Fibroblast of lung (primary cell): ENCODE data around the gene FAM111B. TPM values are rescaled to one million over a fixed set of nuclear protein-coding genes. Genes with fewer than 3 reads are reported as not detected.

Experiments
- DNase-seq, 2 donors: peaks; one replicate each; pipeline versions ENCODE4 v3.0.0 to v3.0.0-alpha.2; 2010; ENCODE audit warnings: low read depth in 2 of 2
- H2AFZ ChIP-seq: 2 replicates; pipeline ENCODE4 v1.5.1; 2012; ENCODE audit warnings: low read length, control low read depth, inconsistent platforms
- H3K27ac ChIP-seq: 2 replicates; pipeline ENCODE4 v1.5.1; 2011; ENCODE audit warnings: low read length, control low read depth; ENCODE audit not compliant: insufficient read depth
- H3K27me3 ChIP-seq: 2 replicates; pipeline ENCODE4 v1.5.1; 2011; ENCODE audit warnings: mild to moderate bottlenecking, low read length; ENCODE audit not compliant: control insufficient read depth, insufficient read depth
- H3K36me3 ChIP-seq: 2 replicates; pipeline ENCODE4 v1.5.1; 2011; ENCODE audit warnings: low read length; ENCODE audit not compliant: control insufficient read depth, insufficient read depth
- H3K4me1 ChIP-seq: 2 replicates; pipeline ENCODE4 v1.5.1; 2011; ENCODE audit warnings: low read length; ENCODE audit not compliant: control insufficient read depth, insufficient read depth; ENCODE audit errors: extremely low read depth
- H3K4me2 ChIP-seq: 2 replicates; pipeline ENCODE4 v1.5.1; 2011; ENCODE audit warnings: low read length, control low read depth; ENCODE audit not compliant: insufficient read depth; ENCODE audit errors: extremely low read depth
- H3K4me3 ChIP-seq, 4 experiments: fragments of 200-600 bp in 1 of 4; sonication (generic) in 1 of 4; replicated peaks in 1 of 4; 2 replicates each; pipeline ENCODE4 v1.5.1; 2011 to 2016; ENCODE audit warnings: low read length in 4 of 4, low read depth in 3 of 4, mild to moderate bottlenecking in 3 of 4, control low read depth in 2 of 4, inconsistent platforms in 1 of 4, mixed read lengths in 1 of 4; ENCODE audit not compliant: insufficient read depth in 1 of 4; ENCODE audit errors: control extremely low read depth in 1 of 4
- H3K79me2 ChIP-seq: 2 replicates; pipeline ENCODE4 v1.5.1; 2012; ENCODE audit warnings: mild to moderate bottlenecking, low read length, inconsistent platforms; ENCODE audit not compliant: control insufficient read depth, insufficient read depth
- H3K9ac ChIP-seq: 2 replicates; pipeline ENCODE4 v1.5.1; 2011; ENCODE audit warnings: mild to moderate bottlenecking, low read length, control low read depth; ENCODE audit not compliant: insufficient read depth
- H3K9me3 ChIP-seq: 2 replicates; pipeline ENCODE4 v1.5.1; 2012; ENCODE audit warnings: low read depth, low read length; ENCODE audit not compliant: control insufficient read depth, insufficient read depth
- H4K20me1 ChIP-seq: 2 replicates; pipeline ENCODE4 v1.5.1; 2011; ENCODE audit warnings: low read length; ENCODE audit not compliant: control insufficient read depth, insufficient read depth; ENCODE audit errors: extremely low read depth
- CTCF ChIP-seq, 2 donors: IDR thresholded peaks in 1 of 2; conservative IDR thresholded peaks in 1 of 2; 1 replicate in 1 of 2; 2 replicates in 1 of 2; pipeline ENCODE4 v1.5.1; 2011 to 2012; ENCODE audit warnings: low read length in 2 of 2, control low read depth in 1 of 2, inconsistent platforms in 1 of 2, low read depth in 1 of 2, mild to moderate bottlenecking in 1 of 2
- EZH2 ChIP-seq: IDR thresholded peaks from 2 replicates; pipeline ENCODE4 v1.5.1; 2012; ENCODE audit warnings: low read length, control low read depth, mild to moderate bottlenecking; ENCODE audit errors: missing control alignments
- polyA plus RNA-seq, 2 donors: library from polyadenylated mRNA; depleted of rRNA in 1 of 2; stranded (reverse) in 1 of 2; unstranded in 1 of 2; fragments of >200 nt; gene quantifications; 2 replicates each; pipeline ENCODE4 v1.2.1, GENCODE V29; 2011 to 2012; ENCODE audit warnings: missing spikeins in 1 of 2
- total RNA-seq: library from RNA; depleted of rRNA; stranded (reverse); fragments of >200 nt; gene quantifications from 2 replicates; pipeline ENCODE4 v1.2.1, GENCODE V29; 2014

The FAM111B gene
- total and polyA plus RNA-seq, 2 donors (not counting 1 experiment from before 2014, with no cell fraction given) = 0.33 to 6.2 TPM

GRCh38 chr11:59144579-59145345, 37.7 kb downstream of the FAM111B start:
- Histone ChIP-seq H3K27me3 (no peaks in the 10 kb centered on the region), H3K4me3 (peak overlapping the region; percentile 82 to 96 (median 94)), H3K36me3 (no peaks in the 10 kb centered on the region), H4K20me1 (no peaks in the 10 kb centered on the region), H3K27ac (peak overlapping the region; percentile 63), H3K4me2 (peak overlapping the region; percentile 72), H3K9me3 (no peaks in the 10 kb centered on the region), H3K79me2 (peaks cover 28% of the 10 kb centered on the region), H2AFZ (peak overlapping the region; percentile 19), H3K9ac (peak overlapping the region; percentile 60), H3K4me1 (peaks cover 11% of the 10 kb centered on the region)
- DNase-seq = peak; percentile 79 to 85
- TF ChIP-seq CTCF (conservative IDR thresholded peaks at IDR 0.05 in 1 of 2, IDR thresholded peaks at IDR 0.05 in 1 of 2; ENCODE audit: low read depth in 1 of 2, low read length in 2 of 2) = no peak
- TF ChIP-seq EZH2 = no peak

- Histone ChIP-seq H3K4me2 (peak overlapping the region; percentile 72), H3K4me3 (peak overlapping the region; percentile 82 to 96 (median 94)), H3K4me1 (peaks cover 11% of the 10 kb centered on the region), H3K9me3 (no peaks in the 10 kb centered on the region), H3K9ac (no peak overlapping the region), H2AFZ (no peak overlapping the region), H3K27ac (peak overlapping the region; percentile 63), H3K79me2 (peaks cover 28% of the 10 kb centered on the region), H4K20me1 (no peaks in the 10 kb centered on the region), H3K36me3 (no peaks in the 10 kb centered on the region), H3K27me3 (no peaks in the 10 kb centered on the region)
- DNase-seq = peak in 1 of 2 donors; percentile 81
- TF ChIP-seq EZH2 (no peak), CTCF (conservative IDR thresholded peaks at IDR 0.05 in 1 of 2, IDR thresholded peaks at IDR 0.05 in 1 of 2; ENCODE audit: low read depth in 1 of 2, low read length in 2 of 2) (no peak)
These were observed 38.5 kb downstream of the FAM111B start for GRCh38 chr11:59145534-59145933.

GRCh38 chr11:59151761-59152160, 44.7 kb downstream of the FAM111B start:
- Histone ChIP-seq H3K9ac (no peak overlapping the region), H3K79me2 (peaks cover 8% of the 10 kb centered on the region), H2AFZ (no peak overlapping the region), H4K20me1 (no peaks in the 10 kb centered on the region), H3K9me3 (no peaks in the 10 kb centered on the region), H3K4me3 (no peak overlapping the region), H3K4me1 (no peaks in the 10 kb centered on the region), H3K27me3 (no peaks in the 10 kb centered on the region), H3K36me3 (no peaks in the 10 kb centered on the region), H3K27ac (no peak overlapping the region), H3K4me2 (no peak overlapping the region)
- TF ChIP-seq CTCF (conservative IDR thresholded peaks at IDR 0.05 in 1 of 2, IDR thresholded peaks at IDR 0.05 in 1 of 2; ENCODE audit: low read depth in 1 of 2, low read length in 2 of 2) = no peak
- no peak for TF ChIP-seq EZH2
- no peak for DNase-seq
